GM13976 (cell line): ENCODE measurements around the gene ZFP36L1.

ENCODE experiments used
- DNase-seq: peaks from one replicate; pipeline ENCODE4 v3.0.0; 2012; ENCODE audit warnings: low spot score
- CTCF ChIP-seq: IDR thresholded peaks from 2 replicates; pipeline ENCODE4 v1.5.1; 2012; ENCODE audit warnings: borderline replicate concordance, mild to moderate bottlenecking; ENCODE audit not compliant: insufficient read depth; ENCODE audit errors: extremely low read depth, missing control alignments, control extremely low read depth
- in situ Hi-C: fragments of 300-500 bp; cut with MboI; formaldehyde crosslinking; loops from one replicate; pipeline ENCODE4 v1.12.0; 2022; ENCODE audit warnings: low sequenced_read_pairs, mixed read lengths, inconsistent platforms; ENCODE audit not compliant: unreplicated experiment

ZFP36L1 gene

GRCh38 chr14:68822132-68822651 lies 29.3 kb upstream of the ZFP36L1 start:
- in situ Hi-C loops, result loop anchor here (10.0 kb wide), 1 partner anchor 877 kb away; no protein-coding TSS in a partner anchor
- no peak for TF ChIP-seq CTCF
- peak; percentile 77 for DNase-seq

- DNase-seq, result peak; percentile 78
- in situ Hi-C loops, result loop anchor here (10.0 kb wide), 1 partner anchor 876 kb away; no protein-coding TSS in a partner anchor
- no peak for TF ChIP-seq CTCF
Measured at GRCh38 chr14:68820999-68821683, 28.3 kb upstream of the ZFP36L1 start.

GRCh38 chr14:68820536-68820935 lies 27.7 kb upstream of the ZFP36L1 start:
- peak; percentile 12 for DNase-seq
- no peak for TF ChIP-seq CTCF
- in situ Hi-C loops, result loop anchor here (10.0 kb wide), 1 partner anchor 876 kb away; no protein-coding TSS in a partner anchor

GRCh38 chr14:68820119-68820518 lies 27.3 kb upstream of the ZFP36L1 start:
- in situ Hi-C loops, result loop anchor here (10.0 kb wide), 1 partner anchor 875 kb away; no protein-coding TSS in a partner anchor
- TF ChIP-seq CTCF, result no peak
- peak; percentile 33 for DNase-seq

- DNase-seq, result peak; percentile 18
- TF ChIP-seq CTCF, result no peak
- in situ Hi-C loops, result loop anchor here (5.0 kb wide), 1 partner anchor 572 kb away; no protein-coding TSS in a partner anchor
Measured at GRCh38 chr14:68819260-68819691, 26.4 kb upstream of the ZFP36L1 start.

GRCh38 chr14:68817506-68818212 lies 24.8 kb upstream of the ZFP36L1 start:
- in situ Hi-C loops, result loop anchor here (5.0 kb wide), 1 partner anchor 570 kb away; no protein-coding TSS in a partner anchor
- peak; percentile 19 for DNase-seq
- no peak for TF ChIP-seq CTCF
